Measurements from ENCODE around the gene NKX2-3.

NKX2-3 gene

DNA sequence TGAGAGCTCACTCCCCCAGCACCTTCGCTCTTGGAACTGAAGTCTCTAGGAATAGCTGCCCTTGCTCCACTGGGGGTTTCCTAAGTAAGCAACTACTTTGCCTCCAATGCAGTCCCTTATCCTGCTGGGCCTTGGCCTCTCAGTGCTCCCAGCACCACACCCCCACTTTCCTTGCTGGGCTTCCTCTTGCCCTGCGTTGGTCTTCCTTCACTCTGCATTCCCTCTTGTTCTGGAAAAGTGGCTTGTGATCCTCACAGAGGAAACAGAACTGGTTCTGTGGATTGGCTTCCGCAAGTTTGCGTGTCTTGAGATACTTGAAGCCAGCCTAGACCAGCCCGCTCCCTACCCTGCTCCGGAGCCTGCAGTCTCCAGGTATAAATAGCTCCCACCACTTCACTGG is 6.4 kb downstream of the NKX2-3 start:
- DNase-seq (ENCODE audit: low read depth in 2 of 2) = no peak

DNA sequence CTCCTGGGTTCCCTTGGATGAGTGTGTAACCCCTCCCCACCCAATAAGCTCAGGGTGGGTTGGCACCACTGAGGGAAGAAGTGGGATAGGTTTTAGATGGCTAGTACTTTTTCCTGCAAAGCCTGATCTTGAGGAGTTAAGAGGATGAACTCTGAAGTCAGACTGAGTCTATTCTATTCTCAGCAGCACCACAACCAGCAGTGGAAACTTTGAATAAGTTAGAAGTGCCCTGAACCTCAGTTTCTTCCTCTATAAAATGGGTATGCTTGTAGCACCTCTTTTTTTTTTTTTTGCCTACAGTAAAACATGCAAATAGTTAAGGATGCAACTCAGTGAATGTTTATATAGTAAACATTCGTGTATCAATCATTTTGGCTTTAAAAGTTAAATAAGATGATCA is 7.1 kb downstream of the NKX2-3 start:
- no peak for DNase-seq (ENCODE audit: low read depth in 2 of 2)

DNA sequence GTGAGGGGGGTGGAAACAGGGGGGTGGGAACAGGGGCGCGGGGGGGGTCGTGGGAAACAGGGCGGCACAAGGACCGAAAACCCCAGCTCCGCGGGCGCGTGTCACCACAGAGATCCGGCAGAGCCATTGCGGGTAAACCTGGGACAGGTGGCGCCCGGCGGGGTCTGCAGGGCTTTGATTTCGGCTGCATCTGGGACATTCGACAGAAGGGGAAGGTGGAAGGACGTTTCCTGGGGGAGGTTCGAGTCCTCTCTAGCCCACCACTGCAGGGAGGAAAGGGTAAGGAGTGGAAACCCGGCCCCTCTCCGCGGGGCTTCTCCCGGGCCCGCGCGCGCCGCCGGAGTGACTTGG is 7.5 kb downstream of the NKX2-3 start:
- no peak for DNase-seq (ENCODE audit: low read depth in 2 of 2)

DNA sequence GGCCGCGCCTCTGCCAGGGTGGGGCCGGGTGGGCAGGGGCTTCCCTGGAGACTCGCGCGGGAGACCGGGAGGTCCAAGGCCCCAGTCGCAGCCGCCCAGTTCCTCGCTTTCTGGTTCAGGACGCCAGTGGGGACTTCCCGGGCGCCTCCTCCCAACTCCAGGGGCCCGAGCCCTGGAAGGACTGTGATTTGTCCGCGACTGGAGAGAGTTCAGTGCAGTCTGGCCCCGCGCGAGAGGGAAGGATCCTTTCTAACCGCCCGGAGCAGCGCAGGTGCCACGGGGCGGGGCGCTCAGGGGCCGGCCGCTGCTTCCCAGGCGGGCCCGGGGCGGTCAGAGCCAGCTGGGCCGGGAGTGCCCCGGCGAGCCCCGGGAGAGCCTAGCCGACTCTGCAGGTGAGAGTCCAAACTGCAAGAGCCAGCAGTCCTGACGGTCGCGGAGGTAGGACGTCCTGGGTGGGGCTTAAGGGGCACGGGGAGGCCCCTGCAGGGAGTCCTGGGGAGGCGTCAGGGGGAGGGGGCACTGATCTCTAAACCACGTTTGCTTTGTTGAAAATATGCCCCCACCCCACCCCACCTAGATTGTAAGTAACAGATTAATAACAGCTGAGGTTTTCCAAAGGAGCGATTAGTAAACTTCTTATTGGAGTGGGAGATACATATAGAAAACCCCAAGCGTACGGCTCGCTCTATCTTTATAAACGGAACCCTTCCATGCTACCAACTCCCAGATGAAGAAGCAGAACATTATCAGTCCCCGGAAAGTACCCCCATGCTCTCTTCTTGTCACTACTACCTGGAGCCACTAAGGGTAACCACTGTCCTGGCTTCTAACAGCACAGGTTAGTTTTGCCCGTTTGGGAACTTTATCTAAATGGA is 8.2 kb downstream of the NKX2-3 start:
- no peak for DNase-seq (ENCODE audit: low read depth in 2 of 2)

DNA sequence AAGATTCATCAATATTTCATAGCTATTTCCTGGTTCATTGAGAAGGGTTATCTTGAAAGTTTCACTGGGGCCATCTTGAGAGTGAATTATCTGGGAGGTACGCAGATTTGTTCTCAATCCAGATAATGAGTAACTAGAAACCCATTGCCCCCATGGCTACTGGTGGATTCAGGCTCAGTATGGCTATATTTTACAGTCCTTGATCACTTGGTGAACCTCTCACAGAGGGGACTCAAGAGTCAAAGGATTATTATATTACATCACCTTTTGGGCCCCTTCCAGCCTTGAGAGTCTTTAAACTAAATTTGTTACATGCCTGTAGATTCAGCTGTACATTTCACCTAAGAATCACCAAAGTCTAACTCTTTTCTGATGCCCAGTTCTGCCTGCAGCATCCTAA is 11.6 kb downstream of the NKX2-3 start:
- DNase-seq (ENCODE audit: low read depth in 2 of 2) = no peak

DNA sequence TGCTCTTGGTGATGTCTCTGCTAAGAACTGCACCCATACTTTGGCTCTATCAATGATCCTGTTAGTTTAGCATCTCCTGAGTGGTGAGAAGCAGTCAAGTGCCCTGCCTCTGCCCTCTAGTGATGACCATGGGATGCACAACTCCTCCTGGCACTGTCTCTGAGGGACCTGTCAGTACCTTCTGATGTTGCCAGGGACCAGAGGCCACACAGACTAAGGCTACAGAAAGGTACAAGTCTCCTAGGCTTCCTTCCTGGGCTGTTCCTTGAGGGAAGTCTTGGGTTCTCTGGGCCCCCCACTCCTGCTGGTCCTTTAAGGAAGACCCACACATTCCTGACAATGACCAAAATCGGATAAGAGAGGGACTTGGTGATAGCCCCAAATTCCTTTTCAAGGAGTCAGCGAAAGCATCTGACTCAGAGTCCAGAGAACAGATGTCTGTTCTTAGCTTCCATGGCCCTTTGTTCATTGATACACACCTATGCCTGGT is 15.3 kb downstream of the NKX2-3 start:
- no peak for DNase-seq (ENCODE audit: low read depth in 2 of 2)

DNA sequence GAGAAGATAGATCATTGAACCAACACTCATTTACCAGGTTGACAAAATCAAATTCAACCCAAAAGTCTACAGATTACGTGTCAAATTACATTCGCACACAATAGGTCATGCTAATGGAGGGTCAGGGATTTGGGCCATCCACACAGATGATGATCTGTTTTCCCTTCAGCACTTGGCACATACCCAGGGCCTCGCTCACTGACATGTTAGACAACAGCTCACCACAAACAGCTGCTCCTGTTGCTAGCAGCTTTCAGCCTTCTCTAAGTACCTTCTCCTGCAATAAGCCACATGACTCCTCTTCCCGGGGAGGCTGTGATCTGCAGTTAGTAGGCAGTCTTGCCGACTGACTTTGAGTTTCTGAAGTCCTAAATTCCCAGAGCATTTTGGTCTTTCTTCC is 18.4 kb downstream of the NKX2-3 start:
- no peak for DNase-seq (ENCODE audit: low read depth in 2 of 2)

DNA sequence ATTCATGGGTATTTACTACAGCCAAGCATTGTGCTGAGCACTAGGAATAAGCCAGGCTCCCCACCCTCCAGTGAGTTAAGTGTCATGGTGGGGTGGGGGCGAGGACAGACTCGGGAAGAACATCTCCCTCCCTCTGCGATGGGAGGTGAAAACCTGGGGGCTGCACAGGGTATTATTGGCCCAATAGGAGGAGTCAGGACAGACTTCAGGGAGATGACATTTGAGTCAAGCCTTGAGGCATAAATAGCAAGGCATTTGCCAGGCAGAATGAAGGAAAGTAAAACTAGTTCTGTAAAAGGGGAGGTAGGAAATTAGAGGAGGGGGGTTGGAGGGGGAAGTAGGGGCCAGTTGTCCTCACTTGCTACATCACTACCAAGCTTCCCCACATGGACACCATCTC is 18.9 kb downstream of the NKX2-3 start:
- no peak for DNase-seq (ENCODE audit: low read depth in 2 of 2)

DNA sequence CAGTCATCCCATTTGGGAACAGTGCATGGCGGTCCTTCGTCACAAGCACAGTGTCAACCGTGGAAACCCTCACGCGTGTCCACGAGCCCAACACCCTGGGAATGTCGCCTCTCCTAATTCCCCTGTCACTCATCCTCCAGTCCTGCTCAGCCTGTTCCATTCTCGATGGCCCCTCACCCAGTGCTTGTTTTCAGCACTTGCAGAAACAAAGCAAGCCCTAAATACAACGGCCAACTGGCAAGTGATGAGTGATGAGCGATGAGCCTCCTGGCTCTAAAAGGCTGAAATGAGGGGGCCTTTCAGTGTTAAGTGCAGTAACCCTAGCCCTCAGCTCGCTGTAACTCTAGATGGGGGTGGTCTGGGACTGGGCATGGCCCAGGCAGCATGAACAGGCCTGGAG is 22.6 kb downstream of the NKX2-3 start:
- DNase-seq (ENCODE audit: low read depth in 2 of 2) = no peak

DNA sequence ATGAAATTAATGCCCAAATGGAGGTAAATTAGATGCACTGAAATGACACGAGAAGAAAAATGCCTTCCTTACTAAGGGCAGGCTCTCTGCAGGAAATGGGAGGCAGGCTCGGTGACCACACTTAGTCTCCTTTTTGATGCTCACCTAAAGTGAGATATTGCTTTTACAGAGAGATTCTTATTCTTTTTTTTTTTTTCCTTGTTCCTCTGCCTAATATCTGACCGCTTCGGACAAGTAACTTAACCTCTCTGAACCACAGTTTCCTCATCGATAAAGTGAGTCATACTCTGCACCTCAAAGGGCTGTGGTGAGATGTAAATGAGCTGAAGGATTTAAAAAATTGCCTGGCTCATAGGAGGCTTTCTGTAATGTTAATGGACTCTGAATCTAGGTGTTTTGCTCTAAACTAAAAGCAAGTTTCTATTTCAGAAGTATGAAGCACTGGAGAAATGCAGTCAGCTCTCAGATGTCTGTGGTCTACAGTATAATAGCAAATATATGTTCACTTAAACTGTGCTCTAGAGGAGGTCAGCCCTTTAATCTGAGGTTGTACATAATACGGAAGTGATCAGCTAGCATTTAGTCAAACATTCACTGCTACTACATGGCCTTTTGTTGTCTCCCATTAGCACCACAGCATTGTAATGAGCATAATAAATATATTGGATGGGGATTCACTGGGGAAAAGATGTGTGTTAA is 23.2 kb downstream of the NKX2-3 start:
- DNase-seq (ENCODE audit: low read depth in 2 of 2) = no peak

DNA sequence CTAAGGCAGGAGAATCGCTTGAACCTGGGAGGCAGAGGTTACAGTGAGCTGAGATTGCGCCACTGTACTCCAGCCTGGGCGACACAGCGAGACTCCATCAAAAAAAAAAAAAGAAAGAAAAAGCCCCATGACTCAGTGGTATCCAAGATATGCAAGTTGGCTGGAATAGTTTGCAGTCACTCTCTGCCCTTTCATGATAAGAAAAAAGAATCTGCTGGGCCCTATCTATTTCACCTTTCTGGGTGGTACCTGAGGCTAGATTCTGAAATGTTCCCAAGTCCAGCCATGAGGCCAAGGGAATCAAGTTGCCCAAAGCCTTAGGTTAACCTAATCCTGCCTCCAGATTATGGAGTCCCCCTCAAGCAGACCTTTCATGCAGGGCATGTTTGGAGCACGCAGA is 24.3 kb downstream of the NKX2-3 start:
- no peak for DNase-seq (ENCODE audit: low read depth in 2 of 2)

DNA sequence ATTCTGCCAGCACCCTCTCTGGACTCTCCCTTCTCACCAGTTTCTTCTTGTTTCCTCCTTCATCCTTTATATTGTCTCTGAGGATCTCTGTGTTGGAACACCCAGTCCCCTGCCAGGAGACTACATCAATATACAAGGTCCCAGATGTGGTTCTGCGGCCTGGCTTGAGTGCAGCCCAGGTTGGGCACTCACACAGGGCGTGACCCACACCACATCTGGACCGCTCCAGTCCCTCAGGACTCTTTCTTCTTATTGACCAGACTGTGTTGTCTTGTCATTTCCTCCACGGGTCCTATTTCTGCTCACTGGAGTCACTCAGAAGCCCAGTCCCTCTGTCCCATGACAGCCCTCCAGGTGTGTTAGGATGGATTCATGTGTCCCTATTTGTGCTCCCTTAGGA is 26.0 kb downstream of the NKX2-3 start:
- DNase-seq (ENCODE audit: low read depth in 2 of 2) = no peak

DNA sequence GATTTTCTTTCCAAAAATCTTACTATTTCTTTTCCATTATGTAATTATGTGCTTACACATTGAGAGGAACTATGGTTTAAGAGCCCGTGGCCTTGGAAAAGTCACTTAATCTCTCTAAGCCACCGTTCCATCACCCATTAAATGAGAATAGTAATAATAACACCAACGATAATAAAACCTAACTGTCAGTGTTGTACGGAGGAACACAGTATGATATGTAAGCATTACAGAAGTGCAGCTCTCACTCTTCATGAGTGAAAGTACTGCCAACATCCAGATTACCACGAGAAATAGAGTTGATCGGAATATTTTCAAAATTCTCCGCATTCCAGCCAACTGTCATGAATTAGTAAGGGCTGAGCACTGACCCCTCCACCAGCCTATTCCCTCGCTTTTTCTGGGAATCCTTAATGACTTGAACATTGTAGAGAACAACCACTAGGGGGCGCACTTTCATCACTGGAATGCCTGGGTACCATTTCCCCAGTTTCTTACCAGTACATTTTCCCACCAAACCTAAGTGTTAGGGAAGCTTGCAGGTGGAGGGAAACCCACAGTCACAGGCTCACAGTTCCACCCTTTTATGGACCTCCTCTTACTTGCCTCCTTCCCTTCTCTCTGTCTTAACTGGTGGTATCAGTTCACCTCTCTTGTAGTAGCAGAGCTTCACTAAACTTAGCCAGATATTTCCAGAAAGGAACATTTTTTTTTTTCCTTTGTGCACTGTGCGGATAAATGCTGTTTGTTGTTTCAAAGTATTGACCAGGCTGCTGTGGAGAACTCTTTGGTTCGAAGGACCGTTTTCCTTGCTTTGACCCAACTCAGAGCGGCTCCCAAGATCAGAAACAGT is 27.8 kb downstream of the NKX2-3 start:
- peak in 1 of 2 donors; percentile 12 for DNase-seq (ENCODE audit: low read depth in 2 of 2)

DNA sequence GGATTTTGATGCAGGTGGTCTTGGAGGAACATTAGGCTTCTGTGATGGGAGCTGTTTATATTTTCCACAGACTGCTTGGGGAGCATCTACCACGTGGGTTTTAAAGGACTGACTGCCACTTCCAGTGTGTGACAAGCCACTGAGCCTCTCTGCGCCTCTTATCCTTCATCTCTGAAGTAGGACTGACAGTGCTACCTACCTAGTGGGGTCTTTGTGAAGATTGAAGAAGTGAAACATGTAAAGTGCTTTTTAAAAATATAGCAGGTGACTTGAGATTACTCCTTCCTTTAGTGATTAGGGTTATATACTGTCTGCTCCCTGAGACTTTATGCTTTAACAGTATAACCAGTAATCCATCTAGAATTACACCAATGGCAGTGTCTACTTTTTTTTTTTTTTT is 29.9 kb downstream of the NKX2-3 start:
- no peak for DNase-seq (ENCODE audit: low read depth in 2 of 2)

DNA sequence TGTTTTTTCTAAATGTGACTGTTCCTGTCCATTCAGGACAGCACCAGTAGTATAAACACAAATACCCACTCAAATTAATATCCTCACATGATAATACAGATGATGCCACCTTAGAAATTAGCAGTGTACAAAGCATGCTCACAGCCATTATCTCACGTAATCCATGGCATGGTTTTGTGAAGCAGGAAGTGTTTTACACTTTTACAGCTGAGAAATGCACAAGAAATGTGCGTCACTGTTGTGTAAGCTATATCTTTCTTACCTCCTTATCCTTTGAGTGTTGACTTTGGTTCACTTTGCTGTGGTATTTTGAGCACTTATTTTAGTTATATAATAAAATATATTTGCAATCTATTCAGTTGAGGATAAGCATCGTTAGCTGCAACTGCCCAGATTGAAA is 31.6 kb downstream of the NKX2-3 start:
- DNase-seq (ENCODE audit: low read depth in 2 of 2) = no peak

DNA sequence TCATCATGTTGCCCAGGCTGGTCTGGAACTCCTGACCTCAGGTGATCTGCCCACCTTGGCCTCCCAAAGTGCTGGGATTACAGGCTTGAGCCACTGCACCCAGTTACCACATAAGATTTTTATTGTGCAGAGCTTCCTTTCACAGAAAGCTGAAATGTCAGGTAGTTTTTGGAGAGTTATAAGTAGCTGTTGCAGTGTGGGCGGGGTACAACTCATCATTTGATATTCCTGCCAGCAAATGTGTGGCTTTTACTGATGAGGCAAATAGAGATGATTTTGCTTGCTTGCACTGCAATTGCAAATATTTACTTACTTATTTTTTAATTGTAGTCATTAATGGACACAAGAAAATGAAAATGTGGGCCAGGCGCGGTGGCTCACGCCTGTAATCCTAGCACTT is 32.4 kb downstream of the NKX2-3 start:
- DNase-seq (ENCODE audit: low read depth in 2 of 2) = no peak

DNA sequence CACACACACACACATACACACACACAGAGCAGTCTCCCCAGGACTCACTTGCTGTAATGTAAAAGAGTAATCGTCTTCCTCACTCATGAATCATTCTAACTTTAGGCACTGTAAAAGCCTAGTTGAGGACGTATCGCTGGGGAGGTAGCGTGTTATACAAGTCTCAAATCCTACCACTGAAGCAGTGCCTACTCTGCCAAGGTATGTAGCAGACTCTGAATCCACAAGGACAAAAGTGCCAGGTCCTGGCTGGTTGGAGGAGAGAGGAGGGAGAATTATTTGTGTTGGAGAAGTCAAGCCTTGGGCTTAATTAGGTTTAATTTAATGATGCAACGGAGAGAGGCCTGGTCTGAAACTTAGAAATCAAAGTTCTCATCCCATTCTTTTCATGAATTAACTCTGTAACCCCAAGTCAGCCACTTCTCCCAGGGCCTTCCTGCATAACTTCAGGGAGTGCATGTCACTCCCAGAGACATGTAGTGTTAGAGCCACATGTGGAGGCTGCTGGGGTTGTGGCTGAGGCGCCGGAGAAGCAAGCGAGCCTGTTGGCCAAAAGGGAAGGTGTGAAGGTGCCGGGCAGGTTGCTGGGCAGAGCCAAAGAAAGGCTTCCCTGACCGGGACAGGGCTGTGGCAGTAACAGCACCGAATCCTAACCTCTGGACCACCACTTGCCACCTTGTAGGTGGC is 36.7 kb downstream of the NKX2-3 start:
- no peak for DNase-seq (ENCODE audit: low read depth in 2 of 2)

DNA sequence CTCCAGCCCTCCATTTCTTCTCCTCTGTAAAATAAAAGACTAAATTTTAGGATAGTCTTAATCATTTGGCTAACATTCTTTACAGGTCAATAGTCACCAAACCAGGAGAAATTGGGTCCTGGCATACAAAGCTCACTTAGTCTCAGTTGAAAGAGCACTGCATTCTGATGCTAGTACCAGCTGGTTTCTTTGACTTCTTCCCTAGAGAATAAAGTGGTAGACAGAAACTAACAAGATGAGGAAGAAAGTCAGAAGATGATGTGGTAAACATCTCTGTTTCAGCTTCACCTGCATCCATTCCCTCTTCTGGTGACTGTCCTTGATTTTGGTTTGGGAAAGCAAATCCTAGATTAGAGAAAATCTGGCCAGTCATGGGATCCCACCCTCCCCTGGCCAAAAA is 37.2 kb downstream of the NKX2-3 start:
- no peak for DNase-seq (ENCODE audit: low read depth in 2 of 2)

DNA sequence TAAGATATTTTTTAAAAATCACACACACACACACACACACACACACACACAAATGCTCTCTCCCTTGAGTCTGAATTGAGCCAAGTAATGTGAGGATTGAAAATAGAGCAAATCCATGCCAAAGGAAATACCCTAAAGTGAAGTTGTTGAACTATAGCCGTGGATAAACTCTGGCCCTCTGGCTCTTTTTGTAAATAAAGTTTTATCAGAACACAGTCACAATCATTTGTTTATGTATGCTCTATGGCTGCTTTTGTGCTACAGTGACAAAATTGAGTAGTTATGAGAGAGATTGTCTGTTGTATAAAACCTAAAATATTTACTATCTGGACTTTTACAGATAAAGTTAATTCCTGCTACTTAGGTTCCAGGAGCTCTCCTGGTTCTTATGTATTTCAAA is 39.1 kb downstream of the NKX2-3 start:
- DNase-seq (ENCODE audit: low read depth in 2 of 2) = no peak

DNA sequence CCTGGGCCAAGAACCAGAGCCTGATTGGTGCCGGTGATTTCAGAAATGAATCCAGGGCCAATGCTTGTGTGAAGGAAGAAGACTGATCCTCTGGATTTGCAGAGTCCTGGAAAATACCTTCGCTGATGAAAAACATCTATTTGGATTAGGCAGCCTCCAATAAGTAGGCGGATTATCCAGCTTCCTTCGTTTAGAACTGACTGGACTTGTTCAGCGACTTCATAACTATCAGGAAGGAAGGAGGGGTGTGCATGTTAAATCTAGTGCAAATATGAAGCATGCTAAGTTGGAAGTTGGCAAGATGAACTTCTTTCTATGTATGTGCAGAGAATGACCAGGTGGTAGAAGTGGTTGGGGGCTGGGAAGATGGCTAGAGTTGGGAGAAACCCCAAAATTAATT is 41.0 kb downstream of the NKX2-3 start:
- DNase-seq (ENCODE audit: low read depth in 2 of 2) = no peak

DNA sequence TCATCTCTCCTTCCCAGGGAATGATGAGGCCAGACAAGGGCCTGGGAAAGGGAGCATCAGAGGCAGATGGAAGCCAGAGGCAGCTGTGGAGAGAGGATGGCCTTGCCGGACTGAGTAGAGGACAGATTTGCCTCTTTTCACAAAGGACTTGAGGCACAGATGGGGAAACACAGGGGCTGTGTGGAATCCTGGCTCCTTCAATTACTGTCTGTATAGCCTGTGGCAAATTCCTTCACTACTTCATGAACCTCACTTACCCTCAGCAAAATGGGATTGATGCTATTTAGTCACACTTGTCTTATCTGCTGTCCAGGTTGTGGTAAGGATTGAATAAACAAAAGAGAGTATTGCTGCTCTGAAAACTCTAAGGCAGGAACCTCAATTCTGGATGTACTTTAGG is 47.2 kb downstream of the NKX2-3 start:
- no peak for DNase-seq (ENCODE audit: low read depth in 2 of 2)

DNA sequence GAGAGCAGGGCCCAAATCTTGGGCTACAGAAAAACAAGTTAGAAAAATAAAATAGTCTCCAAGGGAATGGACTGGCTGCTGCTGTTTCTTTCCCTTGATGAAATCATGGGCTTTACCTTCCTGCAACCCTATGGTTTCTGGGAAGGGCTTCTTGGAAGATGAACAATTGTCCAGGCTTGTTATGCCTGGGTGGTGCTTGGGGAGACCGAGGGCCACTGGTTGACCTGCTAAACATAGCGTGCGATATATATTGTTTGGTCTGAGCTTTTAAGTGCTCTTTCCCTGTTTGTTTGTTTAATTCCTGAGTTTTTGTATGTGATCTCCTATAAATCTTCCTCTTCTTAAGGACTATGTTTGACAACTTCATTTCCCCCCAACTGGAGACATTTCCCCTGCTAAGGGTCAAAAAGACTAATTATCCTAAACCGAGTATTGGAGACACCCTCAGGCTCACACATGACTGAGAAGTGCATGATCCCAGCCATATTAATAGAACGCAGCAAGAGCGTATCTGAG is 49.6 kb downstream of the NKX2-3 start:
- DNase-seq (ENCODE audit: low read depth in 2 of 2) = no peak

All from stimulated activated CD8-positive, alpha-beta memory T cell treated with anti-CD3 and anti-CD28 coated beads, Interleukin-7, amount 100 ng/mL, for 1 hour (primary cell).